Measurements from ENCODE around the gene CACNG8.

CACNG8 gene

DNA sequence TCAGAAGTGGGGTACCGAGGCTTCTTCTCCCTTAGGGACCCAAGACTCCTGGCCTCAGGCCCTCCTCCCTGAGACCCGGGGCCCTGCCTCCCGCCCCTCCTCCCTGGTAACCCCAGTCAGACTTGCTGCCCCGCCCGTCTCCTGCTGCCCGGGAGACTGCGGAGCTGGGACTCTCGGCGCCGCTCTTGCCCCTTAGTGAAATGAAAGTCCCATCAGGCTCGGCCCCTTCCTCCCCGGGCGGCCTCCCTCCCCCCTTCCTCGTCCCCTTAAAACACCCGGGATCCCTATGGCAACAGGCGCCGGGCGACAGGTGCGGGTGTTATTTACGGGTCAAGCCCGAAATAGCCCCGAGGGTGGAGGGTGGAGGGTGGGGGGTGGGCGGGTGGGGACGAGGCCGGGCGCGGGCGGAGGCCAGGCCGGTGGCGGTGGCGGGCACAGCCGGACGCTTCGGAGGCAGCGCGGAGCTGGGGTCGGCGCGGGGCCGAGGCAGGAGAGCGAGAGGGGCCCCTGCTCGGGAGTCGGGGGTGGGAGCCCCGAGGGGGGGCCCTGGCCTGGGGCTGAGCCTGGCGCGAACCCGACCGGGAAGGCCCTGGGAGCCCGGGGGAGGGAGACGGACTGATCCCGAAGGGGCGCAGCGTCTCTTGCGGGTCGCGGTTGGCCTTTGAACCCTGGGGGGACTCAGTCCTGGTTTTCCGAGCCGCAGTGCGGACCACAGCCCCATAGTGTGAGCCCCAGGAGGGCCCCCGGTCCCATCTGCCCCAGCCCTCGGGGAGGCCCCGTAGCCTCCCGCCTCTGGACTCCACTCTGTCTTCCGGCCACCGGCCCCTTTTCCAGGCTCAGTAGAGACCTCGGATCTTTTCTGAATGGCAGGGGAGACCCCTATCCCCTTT lies 28.7 kb downstream of the CACNG8 start, which contains the start of gene CACNG6:
Gene CACNG6, plus strand, starts transcription at position 414 of the 890 bp plus-strand sequence. CDS start 1,241 bp downstream, outside the sequence.
- in situ Hi-C loops (cut with HindIII; ENCODE audit: low sequenced_read_pairs): no loop called here

DNA sequence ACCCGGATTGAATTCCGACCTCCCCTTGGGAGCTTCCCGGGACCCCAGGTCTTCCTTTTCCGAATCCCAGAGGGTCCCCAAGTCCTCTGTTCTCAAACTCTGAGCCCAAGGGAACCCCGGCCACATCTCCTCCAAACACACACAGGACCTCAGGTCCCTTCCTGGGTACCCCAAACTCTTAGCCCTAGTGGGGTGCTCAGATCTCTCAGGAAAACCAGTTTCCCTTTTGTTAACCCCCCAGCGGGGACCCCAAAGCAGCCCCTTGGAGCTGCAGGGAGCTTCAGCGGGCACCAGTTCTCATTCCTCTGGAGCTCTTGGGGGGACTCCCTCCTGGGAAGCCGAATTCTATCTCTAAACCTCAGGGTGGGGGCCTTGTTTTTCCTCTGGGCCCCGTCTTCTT lies 29.5 kb downstream of the CACNG8 start:
- in situ Hi-C loops (cut with HindIII; ENCODE audit: low sequenced_read_pairs): no loop called here

DNA sequence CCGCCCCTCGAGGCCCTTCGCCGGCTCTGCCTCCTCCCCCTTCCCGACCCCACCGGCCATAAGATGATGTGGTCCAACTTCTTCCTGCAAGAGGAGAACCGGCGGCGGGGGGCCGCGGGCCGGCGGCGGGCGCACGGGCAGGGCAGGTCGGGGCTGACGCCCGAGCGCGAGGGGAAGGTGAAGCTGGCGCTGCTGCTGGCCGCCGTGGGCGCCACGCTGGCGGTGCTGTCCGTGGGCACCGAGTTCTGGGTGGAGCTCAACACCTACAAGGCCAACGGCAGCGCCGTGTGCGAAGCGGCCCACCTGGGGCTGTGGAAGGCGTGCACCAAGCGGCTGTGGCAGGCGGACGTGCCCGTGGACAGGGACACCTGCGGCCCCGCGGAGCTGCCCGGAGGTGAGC lies 30.1 kb downstream of the CACNG8 start:
- in situ Hi-C loops (cut with HindIII; ENCODE audit: low sequenced_read_pairs): no loop called here

DNA sequence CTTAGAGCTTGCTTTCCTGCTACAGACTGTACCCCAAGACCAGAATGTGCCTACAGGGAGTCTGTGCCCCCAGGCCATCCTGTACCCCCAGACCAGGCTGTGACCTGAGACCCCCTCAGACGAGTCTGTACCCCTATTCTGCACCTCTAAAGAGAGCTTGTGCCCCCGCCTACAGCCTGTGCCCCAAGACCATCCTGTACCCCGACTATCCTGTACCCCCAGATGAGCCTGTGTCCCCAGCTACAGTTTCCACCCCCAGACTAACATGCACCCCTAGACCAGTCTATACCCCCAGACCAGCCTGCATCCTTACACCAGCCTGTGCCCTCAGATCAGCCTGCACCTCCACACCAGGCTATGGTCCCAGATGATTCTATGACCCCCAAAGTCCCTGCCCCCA lies 30.7 kb downstream of the CACNG8 start:
- in situ Hi-C loops (cut with HindIII; ENCODE audit: low sequenced_read_pairs): no loop called here

DNA sequence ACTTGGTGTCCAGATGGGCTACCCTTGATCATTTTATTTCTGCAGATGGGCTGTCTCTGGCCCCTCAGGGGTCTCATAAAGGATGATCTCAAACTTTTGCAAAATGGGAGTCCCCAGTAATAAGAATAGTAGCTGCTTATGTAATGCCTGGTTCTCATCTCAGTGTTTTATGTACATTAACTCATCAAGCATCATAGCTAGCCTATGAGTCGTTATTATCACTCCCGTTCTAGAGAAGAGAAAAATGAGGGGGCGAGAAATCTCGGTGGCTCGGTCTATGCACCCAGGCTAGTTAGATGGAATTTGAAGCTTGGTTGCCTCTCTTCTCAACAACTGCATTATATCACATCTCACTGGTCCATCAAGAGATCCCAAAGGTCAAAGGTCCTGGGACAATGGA lies 32.1 kb downstream of the CACNG8 start:
- in situ Hi-C loops (cut with HindIII; ENCODE audit: low sequenced_read_pairs): no loop called here

DNA sequence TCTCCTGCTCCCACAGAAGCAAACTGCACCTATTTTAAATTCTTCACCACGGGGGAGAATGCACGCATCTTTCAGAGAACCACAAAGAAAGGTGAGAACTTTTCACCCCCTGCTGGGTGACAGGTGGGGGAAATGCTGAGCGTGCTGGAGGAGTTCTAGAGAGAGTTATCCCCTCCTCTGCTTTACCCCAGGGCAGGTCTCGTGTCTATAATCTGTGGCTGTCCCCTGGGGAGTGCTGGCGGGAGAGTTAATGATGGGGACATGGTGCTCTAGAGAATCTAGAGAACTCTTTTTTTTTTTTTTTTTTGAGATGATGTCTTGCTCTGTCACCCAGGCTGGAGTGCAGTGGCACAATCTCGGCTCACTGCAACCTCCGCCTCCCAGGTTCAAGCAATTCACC lies 35.5 kb downstream of the CACNG8 start:
- in situ Hi-C loops (cut with HindIII; ENCODE audit: low sequenced_read_pairs): no loop called here

DNA sequence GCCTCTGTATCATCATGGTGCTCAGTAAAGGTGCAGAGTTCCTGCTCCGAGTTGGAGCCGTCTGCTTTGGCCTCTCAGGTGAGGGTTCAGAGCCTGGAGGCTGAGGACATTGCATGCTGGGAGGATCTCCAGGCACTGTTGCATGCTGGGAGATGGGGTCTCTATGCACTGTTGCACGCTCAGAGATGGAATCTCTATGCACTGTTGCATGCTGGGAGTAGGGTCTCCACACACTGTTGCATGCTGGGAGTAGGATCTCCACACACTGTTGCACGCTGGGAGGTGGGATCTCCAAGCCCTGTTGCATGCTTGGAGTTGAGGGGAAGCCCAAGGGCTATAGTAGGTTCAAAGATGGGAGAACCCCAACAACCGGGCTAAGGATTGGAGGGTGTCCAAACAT lies 37.0 kb downstream of the CACNG8 start:
- in situ Hi-C loops (cut with HindIII; ENCODE audit: low sequenced_read_pairs): no loop called here

DNA sequence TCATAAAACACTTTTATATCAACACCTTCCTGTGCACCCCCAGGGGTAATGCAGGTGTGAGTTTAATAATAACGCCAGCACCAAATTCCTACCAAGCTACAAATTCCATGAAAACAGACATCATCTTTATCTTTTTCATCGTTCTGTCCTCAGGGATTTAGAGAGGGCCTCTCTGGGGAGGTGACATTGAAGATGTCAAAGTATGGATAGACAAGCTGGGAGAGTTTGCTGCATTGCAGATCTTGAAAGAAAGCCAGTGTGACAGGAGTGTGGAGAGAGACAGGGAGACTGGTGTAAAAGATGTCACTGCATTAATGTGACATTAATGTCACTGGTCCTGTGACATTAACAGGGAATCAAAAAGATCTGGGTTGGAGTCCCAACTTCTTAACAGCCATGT lies 38.8 kb downstream of the CACNG8 start:
- in situ Hi-C loops (cut with HindIII; ENCODE audit: low sequenced_read_pairs): no loop called here

DNA sequence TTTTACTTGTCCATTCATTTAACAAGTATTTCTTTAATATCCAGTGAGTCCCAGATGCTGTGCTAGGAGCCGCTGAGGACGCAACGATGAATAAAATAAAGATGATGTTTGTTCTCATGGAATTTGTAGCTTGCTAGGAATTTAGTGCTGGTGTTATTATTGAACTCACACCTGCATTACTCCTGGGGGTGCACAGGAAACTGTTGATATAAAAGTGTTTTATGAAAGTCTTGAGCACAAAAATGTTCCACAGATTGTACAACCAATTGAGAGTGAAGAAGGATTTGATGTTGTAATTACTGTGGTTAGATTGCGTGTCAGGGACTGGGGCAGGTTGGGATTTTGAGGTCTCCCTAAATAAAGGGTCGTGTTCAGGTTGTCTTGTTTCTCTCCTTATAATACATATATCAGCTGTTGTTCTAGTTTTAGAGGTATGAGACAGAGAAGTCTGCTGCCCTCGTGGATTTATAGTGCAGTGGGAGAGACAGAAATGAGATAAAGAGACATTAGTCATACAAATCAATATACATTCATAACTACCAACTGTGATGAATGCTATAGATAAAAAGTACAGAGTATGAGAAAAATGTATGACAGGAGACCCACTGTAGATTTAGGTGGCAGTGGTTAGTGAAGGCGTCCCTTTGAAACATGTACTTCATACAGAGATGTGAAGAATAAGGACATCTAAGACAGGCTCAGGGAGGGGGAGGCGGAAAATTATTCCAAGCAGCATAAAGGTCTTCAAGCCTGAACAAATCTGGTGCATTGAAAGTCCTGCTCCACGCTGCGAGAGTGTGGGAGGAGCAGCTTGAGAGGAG lies 40.0 kb downstream of the CACNG8 start:
- in situ Hi-C loops (cut with HindIII; ENCODE audit: low sequenced_read_pairs): no loop called here

DNA sequence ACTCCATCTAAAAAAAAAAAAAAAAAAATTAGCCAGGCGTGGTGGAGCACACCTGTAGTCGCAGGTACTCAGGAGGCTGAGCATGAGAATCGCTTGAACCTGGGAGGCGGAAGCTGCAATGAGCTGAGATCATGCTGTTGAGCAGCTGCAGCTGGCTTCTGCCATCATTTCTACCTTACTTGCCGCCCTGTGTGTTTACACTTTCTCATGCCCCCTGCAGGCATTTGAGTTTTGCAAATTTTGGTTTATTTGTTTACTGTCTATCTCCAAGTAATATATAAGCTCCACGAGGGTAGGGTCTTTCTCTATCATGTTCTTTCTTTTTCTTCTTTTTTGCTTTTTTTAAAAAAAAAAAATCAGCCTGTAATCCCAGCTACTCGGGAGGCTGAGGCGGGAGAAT lies 46.7 kb downstream of the CACNG8 start:
- in situ Hi-C loops (cut with HindIII; ENCODE audit: low sequenced_read_pairs): no loop called here

DNA sequence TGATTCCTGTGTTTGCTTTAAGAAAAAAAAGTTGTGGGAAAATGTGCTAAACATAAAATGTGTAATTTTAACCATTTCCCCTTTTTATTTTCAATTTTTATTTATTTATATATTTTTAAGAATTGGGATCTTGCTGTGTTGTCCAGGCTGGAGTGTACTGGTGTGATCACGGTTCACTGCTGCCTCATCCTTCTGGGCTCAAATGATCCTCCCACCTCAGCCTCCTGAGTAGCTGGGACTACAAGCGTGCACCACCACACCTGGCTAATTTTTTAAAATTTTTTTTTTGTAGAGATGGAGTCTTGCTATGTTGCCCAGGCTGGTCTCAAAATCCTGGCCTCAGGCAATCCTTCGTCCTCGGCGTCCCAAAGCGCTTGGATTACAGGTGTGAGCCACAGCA lies 47.7 kb downstream of the CACNG8 start:
- in situ Hi-C loops (cut with HindIII; ENCODE audit: low sequenced_read_pairs): no loop called here

DNA sequence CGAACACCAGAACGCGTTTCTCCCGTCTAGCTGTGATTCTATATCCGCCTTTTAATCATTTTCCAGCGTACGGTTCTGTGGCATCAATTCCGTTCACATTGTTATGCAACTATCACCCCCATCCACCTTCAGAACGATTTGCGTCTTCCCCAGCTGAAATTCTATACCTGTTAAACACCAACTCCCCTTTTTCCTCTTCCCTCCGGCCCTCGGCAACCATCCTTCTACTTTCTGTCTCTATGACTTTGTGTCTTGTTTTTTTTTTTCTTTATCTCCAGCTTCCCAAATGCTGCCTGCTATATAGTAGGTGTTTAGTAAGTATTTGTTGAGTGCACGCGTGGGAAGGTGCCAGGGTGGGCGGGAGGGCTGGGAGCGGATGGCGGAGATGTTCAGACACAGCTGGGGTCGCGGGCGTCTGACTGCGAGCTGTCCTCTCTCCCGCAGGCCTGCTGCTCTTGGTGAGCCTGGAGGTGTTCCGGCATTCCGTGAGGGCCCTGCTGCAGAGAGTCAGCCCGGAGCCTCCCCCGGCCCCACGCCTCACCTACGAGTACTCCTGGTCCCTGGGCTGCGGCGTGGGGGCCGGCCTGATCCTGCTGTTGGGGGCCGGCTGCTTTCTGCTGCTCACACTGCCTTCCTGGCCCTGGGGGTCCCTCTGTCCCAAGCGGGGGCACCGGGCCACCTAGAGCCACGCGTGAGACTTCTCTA lies 48.9 kb downstream of the CACNG8 start:
- in situ Hi-C loops (cut with HindIII; ENCODE audit: low sequenced_read_pairs): no loop called here

DNA sequence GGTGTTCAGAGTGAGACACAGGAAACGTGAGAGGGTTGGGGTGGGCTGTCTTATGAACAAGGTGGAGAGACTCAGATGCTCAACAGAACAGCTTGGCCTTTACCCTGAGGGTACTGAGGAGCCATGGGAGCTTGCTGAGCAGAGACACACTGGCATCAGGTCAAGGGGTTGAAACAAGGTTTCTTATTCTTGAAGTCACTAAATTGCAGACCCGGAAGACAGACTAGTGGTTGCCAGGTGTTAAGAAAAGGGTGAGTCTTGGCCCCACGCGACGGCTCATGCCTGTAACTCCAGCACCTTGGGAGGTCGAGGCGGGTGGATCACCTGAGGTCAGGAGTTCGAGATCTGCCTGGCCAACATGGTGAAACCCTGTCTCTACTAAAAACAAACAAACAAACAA lies 51.1 kb downstream of the CACNG8 start:
- in situ Hi-C loops (cut with HindIII; ENCODE audit: low sequenced_read_pairs): no loop called here

DNA sequence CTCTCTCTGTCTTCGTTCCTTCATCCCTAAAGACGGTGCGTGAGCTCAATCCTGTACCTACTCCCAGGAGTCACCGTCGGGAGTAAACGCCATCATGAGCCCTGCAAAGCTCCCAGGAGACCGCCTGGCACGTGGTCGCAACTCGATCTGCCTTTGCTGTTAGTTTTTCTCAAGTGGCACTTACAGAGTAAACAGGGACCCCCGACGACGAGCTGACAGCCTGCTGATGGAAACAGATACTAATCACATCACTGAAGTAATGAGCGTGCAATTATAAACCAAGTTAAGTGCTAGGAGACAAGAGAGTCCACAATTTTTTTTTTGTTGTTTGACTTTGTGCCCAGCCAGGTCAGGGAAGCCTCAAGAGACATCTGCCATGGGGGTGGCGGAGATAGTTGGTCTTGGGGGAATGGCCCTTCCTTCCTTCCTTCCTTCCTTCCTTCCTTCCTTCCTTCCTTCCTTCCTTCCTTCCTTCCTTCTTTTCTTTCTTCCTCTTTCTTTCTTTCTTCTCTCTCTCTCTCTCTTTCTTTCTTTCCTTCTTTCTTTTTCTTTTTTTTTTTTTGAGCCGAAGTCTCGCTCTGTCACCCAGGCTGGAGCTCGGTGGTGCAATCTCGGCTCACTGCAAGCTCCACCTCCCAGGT lies 52.3 kb downstream of the CACNG8 start:
- in situ Hi-C loops (cut with HindIII; ENCODE audit: low sequenced_read_pairs): no loop called here

DNA sequence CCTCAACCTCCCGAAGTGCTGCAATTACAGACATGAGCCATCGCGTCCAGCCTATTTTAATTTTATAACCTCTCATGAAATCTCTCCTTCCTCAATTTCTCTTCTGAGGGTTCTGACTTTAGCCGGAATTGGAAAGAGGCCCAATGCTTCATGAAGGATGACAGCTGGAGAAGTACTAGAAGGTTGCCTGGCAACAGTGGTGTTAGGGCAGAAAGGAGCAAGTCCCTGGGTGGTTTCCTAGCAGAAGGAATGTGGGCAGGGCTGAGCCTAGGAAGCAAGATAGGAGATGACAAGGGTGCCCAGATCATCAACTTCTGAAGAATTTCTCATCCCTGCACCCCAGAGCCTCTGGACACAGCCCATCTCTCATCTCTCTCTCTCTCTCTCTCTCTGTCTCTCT lies 54.5 kb downstream of the CACNG8 start:
- in situ Hi-C loops (cut with HindIII; ENCODE audit: low sequenced_read_pairs): no loop called here

DNA sequence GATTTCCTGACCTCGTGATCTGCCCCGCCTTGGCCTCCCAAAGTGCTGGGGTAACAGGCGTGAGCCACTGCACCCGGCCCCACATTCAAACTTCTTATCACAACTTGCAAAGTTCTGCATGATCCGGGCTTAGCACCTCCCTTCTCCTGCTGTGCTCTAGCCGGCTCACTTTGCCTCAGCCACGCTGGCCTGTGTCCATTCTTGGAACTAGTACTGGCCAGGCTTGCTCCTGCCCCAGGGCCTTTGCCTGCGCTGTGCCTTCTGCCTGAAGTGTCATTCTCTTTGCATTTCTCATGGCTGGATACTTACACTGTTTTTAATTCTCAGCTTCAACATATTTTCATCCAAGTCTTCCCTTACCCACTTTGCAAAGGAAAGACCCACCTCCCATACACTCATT lies 58.6 kb downstream of the CACNG8 start:
- in situ Hi-C loops (cut with HindIII; ENCODE audit: low sequenced_read_pairs): no loop called here

DNA sequence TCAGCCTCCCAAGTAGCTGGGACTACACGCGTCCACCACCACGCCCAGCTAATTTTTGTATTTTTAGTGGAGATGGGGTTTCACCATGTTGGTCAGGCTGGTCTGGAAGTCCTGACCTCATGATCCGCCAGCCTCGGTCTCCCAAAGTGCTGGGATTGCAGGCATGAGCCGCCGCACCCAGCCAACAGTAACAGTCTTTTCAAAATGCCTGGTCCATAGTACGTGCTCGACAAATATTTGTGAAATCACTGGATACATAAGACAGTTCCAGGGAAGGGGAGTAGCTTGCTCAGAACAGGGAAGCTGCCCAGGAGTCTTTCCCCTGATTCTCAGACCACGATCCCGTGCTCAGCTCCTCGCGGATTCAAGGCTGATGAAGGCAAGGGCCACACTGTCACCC lies 59.2 kb downstream of the CACNG8 start:
- in situ Hi-C loops (cut with HindIII; ENCODE audit: low sequenced_read_pairs): no loop called here

DNA sequence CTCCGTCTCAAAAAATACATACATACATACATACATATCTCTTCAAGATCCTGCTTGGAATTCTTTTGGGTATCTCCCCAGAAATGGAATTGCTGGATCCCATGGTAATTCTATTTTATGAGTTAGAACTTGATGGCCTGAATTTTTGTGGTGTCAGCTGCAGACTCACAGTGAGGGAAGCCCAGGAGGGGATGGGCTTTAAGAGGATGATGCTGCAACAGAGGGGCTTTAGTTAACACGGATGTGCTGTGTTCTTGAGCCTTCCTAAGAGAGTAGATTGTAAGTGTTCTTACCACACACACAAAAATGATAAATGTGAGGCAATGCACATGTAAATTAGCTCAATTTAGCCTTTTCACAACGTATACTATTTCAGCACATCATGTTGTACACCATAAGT lies 60.5 kb downstream of the CACNG8 start:
- in situ Hi-C loops (cut with HindIII; ENCODE audit: low sequenced_read_pairs): no loop called here

DNA sequence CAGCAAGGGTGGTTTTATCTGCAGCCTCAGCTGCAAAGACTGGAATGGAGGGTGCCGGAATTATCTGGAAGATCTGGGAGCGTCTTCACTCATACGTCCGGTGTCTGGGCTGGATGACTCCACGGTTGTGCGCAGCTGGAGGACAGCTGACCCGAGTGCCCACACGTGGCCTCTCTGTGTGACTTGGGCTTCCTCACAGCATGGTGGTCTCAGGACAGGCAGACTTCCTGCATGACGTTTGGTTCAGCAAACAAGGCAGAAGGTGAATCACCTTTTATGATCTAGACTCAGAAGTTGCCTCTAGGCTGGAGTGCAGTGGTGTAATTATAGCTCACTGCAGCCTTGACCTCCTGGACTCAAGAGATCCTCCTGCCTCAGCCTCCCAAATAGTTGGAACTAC lies 61.9 kb downstream of the CACNG8 start:
- in situ Hi-C loops (cut with HindIII; ENCODE audit: low sequenced_read_pairs): loop anchor here (25.0 kb wide), 2 partner anchors 87 to 162 kb away; partner anchors contain the start of gene MYADM

DNA sequence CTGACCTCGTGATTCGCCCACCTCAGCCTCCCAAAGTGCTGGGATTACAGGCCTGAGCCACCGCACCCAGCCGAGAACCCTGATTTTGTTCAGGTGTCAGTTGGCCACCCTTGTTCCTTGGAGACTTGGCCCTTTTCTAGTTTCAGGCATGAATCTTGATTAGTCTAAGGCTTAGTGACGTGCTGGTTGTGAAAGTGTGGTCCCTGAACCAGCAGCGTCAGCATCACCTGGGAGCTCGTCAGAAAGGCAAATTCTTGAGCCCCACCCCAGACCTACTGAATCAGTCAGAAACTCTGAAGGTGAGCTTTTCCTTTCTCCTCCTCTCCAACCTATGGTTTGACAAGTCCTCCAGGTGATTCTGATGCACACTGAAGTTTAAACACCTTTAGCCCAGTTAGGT lies 63.9 kb downstream of the CACNG8 start:
- in situ Hi-C loops (cut with HindIII; ENCODE audit: low sequenced_read_pairs): loop anchor here (25.0 kb wide), 2 partner anchors 89 to 164 kb away; partner anchors contain the start of gene MYADM

DNA sequence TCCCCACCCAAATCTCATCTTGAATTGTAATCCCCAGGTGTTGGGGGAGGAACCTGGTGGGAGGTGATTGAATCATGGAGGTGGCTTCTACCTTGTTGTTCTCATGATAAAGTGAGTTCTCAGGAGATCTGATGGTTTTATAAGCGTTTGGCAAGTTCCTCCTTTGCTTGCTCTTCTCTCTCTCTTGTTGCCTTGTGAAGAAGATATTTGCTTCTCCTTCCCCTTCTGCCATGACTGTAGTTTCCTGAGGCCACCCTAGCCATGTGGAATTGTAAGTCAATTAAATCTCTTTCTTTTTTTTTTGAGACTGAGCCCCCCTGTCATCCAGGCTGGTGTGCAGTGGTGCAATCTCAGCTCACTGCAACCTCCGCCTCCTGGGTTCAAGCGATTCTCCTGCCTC lies 66.6 kb downstream of the CACNG8 start:
- in situ Hi-C loops (cut with HindIII; ENCODE audit: low sequenced_read_pairs): loop anchor here (25.0 kb wide), 2 partner anchors 92 to 167 kb away; partner anchors contain the start of gene MYADM

All from DLD1 (cell line).